MM.1S (cell line): ENCODE measurements around the gene RUVBL2.

Experiments
- CTCF ChIP-seq: fragments of 300-600 bp; sonication (generic); IDR thresholded peaks from 2 replicates; pipeline ENCODE4 v1.5.1; 2016; ENCODE audit warnings: antibody characterized with exemption, low read length, mixed read lengths
- EZH2 ChIP-seq: fragments of 300-600 bp; sonication (generic); optimal IDR thresholded peaks from 2 replicates; pipeline ENCODE3; 2017; ENCODE audit warnings: low read depth, mild to moderate bottlenecking, antibody characterized with exemption, low read length, mixed read lengths
- EZH2phosphoT487 ChIP-seq: fragments of 300-600 bp; sonication (generic); IDR thresholded peaks from 2 replicates; pipeline ENCODE4 v1.6.1; 2018; ENCODE audit warnings: antibody characterized with exemption, low read length

- TF ChIP-seq EZH2, result no peak
- TF ChIP-seq CTCF, result no peak
- no peak for TF ChIP-seq EZH2phosphoT487
These were observed 17.5 kb upstream of the RUVBL2 start for GRCh38 chr19:48975947-48976847.
